Renal cortical epithelial cell (primary cell): ENCODE measurements around the gene ACOT9. TPM values are rescaled to one million over a fixed set of nuclear protein-coding genes. Genes with fewer than 3 reads are reported as not detected.
"Not testable (repeated sequence)": the region's sequence is repeated elsewhere in the genome, so short reads cannot be mapped to it uniquely, and the experiment has no call there.

Experiments
- DNase-seq: peaks from one replicate; pipeline ENCODE4 v3.0.0-alpha.2; 2011; ENCODE audit warnings: low read depth
- total RNA-seq: library from RNA; depleted of rRNA; stranded (reverse); fragments of >200 nt; gene quantifications from 2 replicates; pipeline ENCODE4 v1.2.3, GENCODE V29; 2014

The ACOT9 gene
- total RNA-seq, 1 donor from 2014 or later, result 51.2 TPM

- DNase-seq, result no peak
Observed at GRCh38 chrX:23765868-23766267, 22.8 kb upstream of the ACOT9 start.

GRCh38 chrX:23765449-23765848 lies 22.4 kb upstream of the ACOT9 start:
- no peak for DNase-seq

- no peak for DNase-seq
Observed at GRCh38 chrX:23764188-23764984, 21.3 kb upstream of the ACOT9 start.

GRCh38 chrX:23759821-23760220 lies 16.7 kb upstream of the ACOT9 start:
- no peak for DNase-seq

GRCh38 chrX:23756165-23756564 lies 13.1 kb upstream of the ACOT9 start:
- DNase-seq, result peak; percentile 33

DNA sequence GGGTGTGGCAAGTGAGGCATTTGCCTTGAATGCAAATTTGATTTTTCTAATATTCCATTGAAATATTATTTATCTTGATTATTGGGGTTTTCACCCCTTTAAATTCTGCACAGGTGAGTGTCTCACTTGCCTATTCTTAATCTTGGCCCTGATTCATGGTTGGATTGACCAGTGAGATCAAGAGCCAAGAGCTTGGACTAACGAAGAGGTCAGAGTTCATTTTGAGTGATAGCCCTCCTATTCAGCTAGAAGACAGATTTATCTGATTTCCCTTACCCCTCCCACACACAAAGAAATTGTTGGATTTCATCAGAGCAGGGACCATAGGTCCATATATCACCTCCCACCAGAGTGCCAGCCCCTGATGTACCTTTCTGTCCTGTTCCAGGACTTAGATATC lies 11.6 kb upstream of the ACOT9 start:
- no peak for DNase-seq

GRCh38 chrX:23752740-23753415 lies 9.8 kb upstream of the ACOT9 start:
- DNase-seq, result no peak

DNA sequence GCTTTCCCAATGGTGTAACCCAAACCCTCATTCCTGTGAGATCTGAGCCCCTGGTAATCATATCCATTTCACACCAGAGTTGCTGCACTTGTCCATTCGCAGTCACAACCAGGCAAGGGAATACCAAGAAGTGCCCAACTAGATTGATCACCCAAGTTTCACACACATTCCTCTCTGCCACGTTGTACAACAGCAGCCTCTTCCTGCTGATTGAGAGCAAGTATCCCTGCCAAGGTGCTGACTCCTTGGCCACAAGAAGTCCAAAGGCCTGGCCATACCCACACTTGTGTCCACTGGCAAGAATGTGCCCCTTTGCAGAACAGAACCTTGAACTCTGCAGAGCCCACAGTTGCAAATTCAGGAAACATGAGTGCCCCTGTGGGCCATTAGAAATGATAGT lies 6.5 kb upstream of the ACOT9 start:
- peak; percentile 62 for DNase-seq

- no peak for DNase-seq
Observed at GRCh38 chrX:23749129-23749528, 6.1 kb upstream of the ACOT9 start.

- DNase-seq, result no peak
Observed at GRCh38 chrX:23745786-23746185, 2.7 kb upstream of the ACOT9 start.

- not testable (repeated sequence) for DNase-seq
Observed at GRCh38 chrX:23743623-23743971, 521 bp upstream of the ACOT9 start.

DNA sequence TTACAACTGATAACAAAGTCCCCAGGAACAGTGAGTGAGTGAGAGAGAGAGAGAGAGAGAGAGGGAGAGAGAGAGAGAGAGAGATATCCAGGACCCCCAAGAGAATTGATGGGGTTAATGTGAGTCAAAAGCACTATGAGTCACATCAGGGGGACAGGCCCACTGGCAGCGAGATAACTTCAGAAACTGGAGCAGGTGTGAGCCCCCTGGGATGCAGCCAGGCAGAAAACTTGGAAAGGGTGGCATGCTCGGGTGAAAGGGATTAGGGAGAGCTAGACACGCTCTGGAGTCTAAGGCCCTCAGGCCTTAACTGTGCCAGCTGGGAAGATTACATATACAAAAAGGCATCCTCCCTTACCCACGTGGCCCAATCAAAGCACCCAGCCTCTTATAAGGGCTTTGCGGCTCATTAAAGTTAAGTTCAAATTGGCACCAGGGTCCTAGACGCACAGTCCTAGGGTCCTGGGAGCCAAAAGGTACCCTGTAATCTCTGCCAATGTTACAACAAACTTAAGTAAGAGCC lies 841 bp downstream of the ACOT9 start:
- DNase-seq, result peak; percentile 79

DNA sequence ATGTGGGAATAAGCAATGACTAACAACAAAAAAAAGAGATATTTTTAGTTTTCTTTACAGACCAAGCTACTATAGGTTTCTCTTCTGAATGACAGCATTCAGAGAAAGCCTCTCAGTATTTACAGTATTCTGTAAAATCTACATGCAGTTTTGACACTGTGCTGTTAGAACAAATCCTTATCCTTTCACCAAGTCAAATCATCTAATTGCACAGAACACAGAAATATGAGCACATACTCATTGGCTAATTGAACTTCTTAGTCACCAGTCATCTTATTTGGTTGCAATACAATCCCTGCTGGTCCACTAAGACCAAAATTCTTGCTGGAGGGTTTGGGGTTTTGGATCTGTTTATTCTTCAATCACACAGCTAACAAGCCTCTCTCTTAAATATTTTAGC lies 5.7 kb downstream of the ACOT9 start:
- DNase-seq, result peak; percentile 6

GRCh38 chrX:23736030-23736429 lies 7.0 kb downstream of the ACOT9 start:
- no peak for DNase-seq

DNA sequence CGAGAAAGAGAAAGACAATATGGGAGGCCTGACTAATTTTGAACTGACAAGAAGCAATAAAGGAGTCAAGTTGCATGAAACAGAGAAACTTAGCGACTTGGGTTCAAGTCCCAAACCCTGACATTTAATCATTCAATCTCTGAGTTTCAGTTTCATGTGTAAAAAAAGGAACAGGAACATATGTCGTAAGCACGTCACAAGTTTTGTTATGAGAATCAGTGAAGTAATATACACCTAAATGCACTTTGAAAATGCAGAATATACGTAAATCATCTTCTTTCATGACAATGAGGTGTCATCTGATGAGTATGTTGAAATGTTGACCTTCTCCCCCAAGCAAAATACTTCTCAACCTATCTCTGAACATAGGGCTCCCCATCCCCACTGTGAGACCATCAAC lies 10.4 kb downstream of the ACOT9 start:
- no peak for DNase-seq

GRCh38 chrX:23731951-23732350 lies 11.1 kb downstream of the ACOT9 start:
- DNase-seq, result no peak

GRCh38 chrX:23729214-23729613 lies 13.9 kb downstream of the ACOT9 start:
- DNase-seq, result no peak

GRCh38 chrX:23727206-23727605 lies 15.9 kb downstream of the ACOT9 start:
- no peak for DNase-seq

DNA sequence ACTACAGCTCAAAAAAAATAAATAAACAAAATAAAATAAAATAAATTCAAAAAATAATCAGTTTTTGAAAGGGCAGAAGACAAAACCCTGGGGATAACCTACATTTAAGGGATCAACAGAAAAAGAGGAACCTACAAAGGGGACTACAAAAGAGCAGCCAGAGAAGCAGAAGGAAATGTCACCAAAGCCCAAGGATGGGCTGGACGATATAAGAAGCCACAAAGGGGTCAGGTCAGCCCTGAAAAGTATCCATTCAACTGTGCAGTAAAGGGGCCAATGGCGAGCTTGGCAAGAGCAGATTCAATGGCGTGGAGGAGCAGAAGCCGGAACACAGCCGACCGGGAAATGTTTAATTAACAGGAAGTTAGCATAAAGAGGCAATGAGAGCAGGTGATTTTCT lies 16.9 kb downstream of the ACOT9 start:
- DNase-seq, result no peak

DNA sequence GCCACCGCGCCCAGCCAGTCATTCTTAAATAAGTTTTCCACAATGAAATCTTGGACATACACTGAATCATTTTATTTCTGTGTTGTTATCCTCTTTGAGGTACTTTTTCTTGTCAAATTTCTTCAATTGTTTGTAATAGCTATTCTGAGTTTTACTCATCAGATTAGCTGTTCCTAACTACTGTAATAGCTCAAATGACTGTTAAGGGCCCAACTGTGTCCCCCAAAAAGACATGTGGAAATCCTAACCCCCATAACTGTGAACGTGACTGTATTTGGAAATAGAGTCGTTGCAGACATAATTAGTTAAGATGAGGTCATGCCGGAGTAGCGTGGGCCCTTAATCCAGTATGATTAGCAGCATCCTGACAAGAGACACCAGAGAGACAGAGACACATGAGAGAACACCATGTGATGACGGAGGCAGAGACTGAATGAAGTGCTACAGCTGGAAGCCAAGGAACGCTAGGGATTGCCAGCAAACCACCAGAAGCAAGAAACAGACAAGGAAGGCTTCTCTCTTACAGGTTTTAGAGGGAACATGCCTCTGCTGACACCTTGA lies 22.9 kb downstream of the ACOT9 start:
- no peak for DNase-seq

DNA sequence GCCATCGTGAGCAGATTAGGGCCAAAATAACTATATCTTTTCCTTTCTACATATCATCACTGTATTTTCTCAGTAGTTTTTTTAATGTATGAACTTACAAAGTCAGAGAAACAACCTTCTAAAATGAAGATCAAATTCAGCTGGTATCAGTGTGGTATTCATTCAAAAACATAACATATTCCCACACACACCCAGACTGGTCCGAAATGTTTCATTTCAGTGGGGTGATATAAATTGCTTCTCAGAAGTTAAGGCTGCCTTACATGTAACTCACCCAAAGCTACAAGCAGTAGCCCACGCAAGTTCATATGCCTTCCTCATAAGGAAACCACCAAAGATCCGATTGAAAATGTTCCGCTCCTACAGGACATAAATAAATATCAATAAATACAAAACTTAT lies 37.8 kb downstream of the ACOT9 start:
- DNase-seq, result no peak

DNA sequence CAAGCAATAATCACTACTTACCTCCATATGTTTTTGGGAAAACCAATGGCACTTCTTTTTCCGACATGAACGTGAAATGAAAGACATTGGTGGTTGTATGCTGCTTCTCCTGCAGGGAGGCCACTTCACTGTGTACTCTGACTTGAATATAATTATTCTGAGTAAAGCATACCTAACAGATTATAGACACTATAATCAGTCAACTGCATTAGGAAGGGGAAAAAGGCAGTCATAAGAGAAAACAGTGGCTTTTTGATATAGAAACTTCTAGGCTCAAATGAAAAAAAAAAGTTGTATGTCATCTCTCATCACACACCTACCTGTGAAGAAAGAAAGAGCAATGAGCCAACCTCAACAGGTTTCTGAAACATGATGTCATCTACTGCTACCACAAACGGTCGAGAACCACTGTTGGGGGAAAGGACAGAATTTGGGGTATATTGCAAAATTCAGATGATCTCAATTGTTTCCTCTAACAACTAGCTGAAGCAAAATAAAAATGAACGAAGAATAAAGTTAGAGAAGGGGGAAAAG lies 38.3 kb downstream of the ACOT9 start:
- DNase-seq, result no peak
